Neural progenitor cell (in vitro differentiated cells): ENCODE results near the gene TBC1D9. TPM values are rescaled to one million over a fixed set of nuclear protein-coding genes. Genes with fewer than 3 reads are reported as not detected.

Experiments
- DNase-seq: peaks from one replicate; pipeline ENCODE4 v3.0.0-alpha.2; 2016; ENCODE audit warnings: low spot score
- H2AFZ ChIP-seq: fragments of 200-600 bp; sonication (generic); replicated peaks from 2 replicates; pipeline ENCODE4 v1.6.1; 2016; ENCODE audit warnings: antibody characterized with exemption
- H3F3A ChIP-seq: fragments of 200-600 bp; sonication (generic); 2 replicates; pipeline ENCODE4 v1.6.1; 2016; ENCODE audit warnings: antibody characterized with exemption, low read depth
- H3K27ac ChIP-seq: fragments of 200-600 bp; sonication (generic); 2 replicates; pipeline ENCODE4 v1.5.1; 2016; ENCODE audit warnings: mild to moderate bottlenecking
- H3K27me3 ChIP-seq: fragments of 200-600 bp; sonication (generic); 2 replicates; pipeline ENCODE4 v1.6.1; 2016; ENCODE audit warnings: mild to moderate bottlenecking, moderate library complexity
- H3K36me3 ChIP-seq: fragments of 200-600 bp; sonication (generic); 2 replicates; pipeline ENCODE4 v1.5.1; 2016
- H3K4me1 ChIP-seq: fragments of 200-600 bp; sonication (generic); 2 replicates; pipeline ENCODE4 v1.6.1; 2016; ENCODE audit warnings: mixed run types
- H3K4me2 ChIP-seq: fragments of 200-600 bp; sonication (generic); 2 replicates; pipeline ENCODE4 v1.6.1; 2016
- H3K4me3 ChIP-seq: fragments of 200-600 bp; sonication (generic); 2 replicates; pipeline ENCODE4 v1.5.1; 2016
- H3K79me2 ChIP-seq: fragments of 200-600 bp; sonication (generic); 2 replicates; pipeline ENCODE4 v1.6.1; 2016; ENCODE audit warnings: low read depth
- H3K9ac ChIP-seq: fragments of 200-600 bp; sonication (generic); 2 replicates; pipeline ENCODE4 v1.6.1; 2016
- H3K9me3 ChIP-seq: fragments of 200-600 bp; sonication (generic); 2 replicates; pipeline ENCODE4 v1.5.1; 2016; ENCODE audit warnings: low read depth
- H4K20me1 ChIP-seq: fragments of 200-600 bp; sonication (generic); 2 replicates; pipeline ENCODE4 v1.6.1; 2016; ENCODE audit warnings: low read depth
- H3K27ac Mint-ChIP-seq: 3 replicates; pipeline ENCODE4 v1.8.0; 2021; ENCODE audit warnings: mixed read lengths
- H3K27me3 Mint-ChIP-seq: 2 replicates; pipeline ENCODE4 v1.8.0; 2022; ENCODE audit warnings: low read depth, mild to moderate bottlenecking, inconsistent platforms, moderate library complexity, mixed read lengths; ENCODE audit not compliant: insufficient read depth
- H3K36me3 Mint-ChIP-seq: 3 replicates; pipeline ENCODE4 v1.8.0; 2021; ENCODE audit warnings: mixed read lengths
- H3K4me1 Mint-ChIP-seq: 3 replicates; pipeline ENCODE4 v1.8.0; 2021; ENCODE audit warnings: mixed read lengths
- H3K4me3 Mint-ChIP-seq: 3 replicates; pipeline ENCODE4 v1.8.0; 2021; ENCODE audit warnings: mild to moderate bottlenecking, moderate library complexity, mixed read lengths
- H3K9me3 Mint-ChIP-seq: 3 replicates; pipeline ENCODE4 v1.8.0; 2020; ENCODE audit warnings: mixed read lengths
- CTCF ChIP-seq: fragments of 200-600 bp; sonication (generic); IDR thresholded peaks from 2 replicates; pipeline ENCODE4 v1.5.1; 2017; ENCODE audit warnings: antibody characterized with exemption, mild to moderate bottlenecking
- EZH2 ChIP-seq: fragments of 200-600 bp; sonication (generic); IDR thresholded peaks from 2 replicates; pipeline ENCODE4 v1.6.1; 2017; ENCODE audit warnings: antibody characterized with exemption, mild to moderate bottlenecking, moderate library complexity
- EZH2phosphoT487 ChIP-seq: fragments of 200-600 bp; sonication (generic); IDR thresholded peaks from 2 replicates; pipeline ENCODE4 v1.6.1; 2017; ENCODE audit warnings: antibody characterized with exemption
- total RNA-seq: library from RNA; depleted of rRNA; stranded (reverse); fragments of >200 nt; gene quantifications from 2 replicates; pipeline ENCODE4 v1.2.3, GENCODE V29; 2015; ENCODE audit warnings: low replicate concordance

The TBC1D9 gene
- total RNA-seq, 1 donor from 2014 or later, result 11.3 TPM

- TF ChIP-seq CTCF (no peak), EZH2 (no peak), EZH2phosphoT487 (no peak)
- no peak for DNase-seq
These were observed 48.9 kb downstream of the TBC1D9 start for GRCh38 chr4:140707325-140707724.

DNA sequence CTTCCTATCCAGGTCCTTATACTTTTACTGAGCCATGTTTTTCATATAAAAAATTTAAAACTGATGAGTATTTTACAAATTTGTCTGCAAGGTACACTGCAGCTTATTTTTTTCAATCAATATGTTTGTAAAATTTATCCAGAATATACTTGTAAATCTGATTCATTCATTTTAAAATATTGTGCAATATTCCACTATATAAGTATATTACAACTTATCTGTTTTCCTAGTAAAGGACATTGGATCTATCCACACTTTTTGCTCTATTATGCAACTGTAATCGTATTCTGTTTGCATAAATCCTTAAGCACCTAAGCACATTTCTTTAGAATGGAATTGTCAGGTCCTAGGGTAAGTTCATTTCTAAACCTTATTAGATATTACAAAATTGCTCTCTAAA lies 49.5 kb downstream of the TBC1D9 start:
- Mint-ChIP-seq H3K27ac (no peak overlapping the region), H3K4me3 (no peak overlapping the region), H3K9me3 (peaks cover 11% of the 10 kb centered on the region), H3K27me3 (no peaks in the 10 kb centered on the region), H3K36me3 (peaks cover 16% of the 10 kb centered on the region), H3K4me1 (peaks cover 9% of the 10 kb centered on the region)
- Histone ChIP-seq H3F3A (peaks cover 2% of the 10 kb centered on the region), H3K27me3 (no peaks in the 10 kb centered on the region), H3K4me2 (no peak overlapping the region), H3K4me1 (peaks cover 10% of the 10 kb centered on the region), H2AFZ (no peak overlapping the region), H3K9me3 (no peaks in the 10 kb centered on the region), H3K79me2 (no peaks in the 10 kb centered on the region), H4K20me1 (peaks cover 3% of the 10 kb centered on the region), H3K9ac (no peak overlapping the region), H3K4me3 (no peak overlapping the region), H3K36me3 (no peaks in the 10 kb centered on the region), H3K27ac (no peak overlapping the region)
- no peak for DNase-seq
- TF ChIP-seq EZH2 (no peak), EZH2phosphoT487 (no peak), CTCF (no peak)

More at GRCh38 chr4:140707325-140707724, 48.9 kb downstream of the TBC1D9 start:
- H3K9me3 ChIP-seq, result no peaks in the 10 kb centered on the region
- H4K20me1 ChIP-seq, result peaks cover 3% of the 10 kb centered on the region
- H3K27me3 ChIP-seq, result no peaks in the 10 kb centered on the region
- no peak overlapping the region for H2AFZ ChIP-seq
- Mint-ChIP-seq H3K27me3 (no peaks in the 10 kb centered on the region), H3K36me3 (peaks cover 15% of the 10 kb centered on the region), H3K4me1 (peaks cover 13% of the 10 kb centered on the region), H3K4me3 (no peak overlapping the region), H3K27ac (no peak overlapping the region), H3K9me3 (peaks cover 11% of the 10 kb centered on the region)
- H3K36me3 ChIP-seq, result no peaks in the 10 kb centered on the region
- no peak overlapping the region for H3K4me2 ChIP-seq
- no peak overlapping the region for H3K9ac ChIP-seq
- H3K4me3 ChIP-seq, result no peak overlapping the region
- peaks cover 10% of the 10 kb centered on the region for H3K4me1 ChIP-seq
- no peaks in the 10 kb centered on the region for H3K79me2 ChIP-seq
- H3F3A ChIP-seq, result peaks cover 2% of the 10 kb centered on the region
- H3K27ac ChIP-seq, result no peak overlapping the region

- H3K4me2 ChIP-seq, result no peak overlapping the region
- H3K27me3 Mint-ChIP-seq, result no peaks in the 10 kb centered on the region
- H3F3A ChIP-seq, result peaks cover 2% of the 10 kb centered on the region
- no peaks in the 10 kb centered on the region for H3K27me3 ChIP-seq
- peaks cover 9% of the 10 kb centered on the region for H3K4me1 Mint-ChIP-seq
- H3K4me3 Mint-ChIP-seq, result no peak overlapping the region
- no peak for DNase-seq
- H3K9me3 ChIP-seq, result no peaks in the 10 kb centered on the region
- H2AFZ ChIP-seq, result no peak overlapping the region
- H3K79me2 ChIP-seq, result no peaks in the 10 kb centered on the region
- H3K9me3 Mint-ChIP-seq, result peaks cover 11% of the 10 kb centered on the region
- H3K4me1 ChIP-seq, result peaks cover 10% of the 10 kb centered on the region
- no peak overlapping the region for H3K4me3 ChIP-seq
- no peak overlapping the region for H3K27ac ChIP-seq
- TF ChIP-seq CTCF, result no peak
- TF ChIP-seq EZH2, result no peak
- TF ChIP-seq EZH2phosphoT487, result no peak
- no peaks in the 10 kb centered on the region for H3K36me3 ChIP-seq
- no peak overlapping the region for H3K27ac Mint-ChIP-seq
- H3K9ac ChIP-seq, result no peak overlapping the region
- H4K20me1 ChIP-seq, result peaks cover 3% of the 10 kb centered on the region
- peaks cover 16% of the 10 kb centered on the region for H3K36me3 Mint-ChIP-seq
These were observed 49.9 kb downstream of the TBC1D9 start for GRCh38 chr4:140706276-140706625.
